B cell (primary cell): Measurements from ENCODE around the gene PALLD. TPM values are rescaled to one million over a fixed set of nuclear protein-coding genes. Genes with fewer than 3 reads are reported as not detected.

Experiments
- ATAC-seq: fragments of 200-7000 bp; cut with Tn5 transposase; one replicate; pipeline ENCODE4 v1.10.0; 2021; ENCODE audit warnings: low read depth, mild to moderate bottlenecking, moderate number of reproducible peaks, moderate library complexity
- CTCF ChIA-PET: fragments of 350-600 bp; sonication (Branson Sonifier 250); formaldehyde crosslinking; loops from one replicate; lab custom pipeline; 2021; ENCODE audit warnings: antibody characterized with exemption, inconsistent platforms; lab: Charles Lee
- POLR2A ChIA-PET: fragments of 350-600 bp; sonication (Branson Sonifier 250); formaldehyde crosslinking; loops from one replicate; lab custom pipeline; 2021; ENCODE audit warnings: antibody characterized with exemption; lab: Charles Lee
- DNase-seq: peaks from one replicate; pipeline ENCODE4 v3.0.0; 2013
- H2AFZ ChIP-seq: 2 replicates; pipeline ENCODE4 v1.6.1; 2012; ENCODE audit warnings: mild to moderate bottlenecking, low read depth, low read length; ENCODE audit not compliant: insufficient read depth, poor library complexity, severe bottlenecking
- H3K27ac ChIP-seq, 2 donors: 1 replicate in 1 of 2; 2 replicates in 1 of 2; pipeline ENCODE4 v1.5.1; 2012 to 2013; ENCODE audit warnings: low read length in 2 of 2, mild to moderate bottlenecking in 2 of 2, moderate library complexity in 1 of 2
- H3K27me3 ChIP-seq, 4 experiments: fragments of 200-600 bp in 1 of 4; sonication (generic) in 1 of 4; replicated peaks in 1 of 4; 1 replicate in 2 of 4; 2 replicates in 2 of 4; pipeline versions ENCODE4 v1.6.1 to v1.7.0; 2013 to 2016; ENCODE audit warnings: low read length in 3 of 4, mild to moderate bottlenecking in 2 of 4, mixed read lengths in 1 of 4, moderate library complexity in 1 of 4; ENCODE audit not compliant: insufficient read depth in 4 of 4, control insufficient read depth in 3 of 4; ENCODE audit errors: control extremely low read depth in 1 of 4
- H3K36me3 ChIP-seq, 2 experiments: replicated peaks in 1 of 2; 1 replicate in 1 of 2; 2 replicates in 1 of 2; pipeline versions ENCODE4 v1.6.1 to v1.7.1; 2013; ENCODE audit warnings: low read length in 1 of 2; ENCODE audit not compliant: insufficient read depth in 2 of 2, control insufficient read depth in 1 of 2; ENCODE audit errors: control extremely low read depth in 1 of 2, extremely low read depth in 1 of 2
- H3K4me1 ChIP-seq, 2 donors: fragments of 200-600 bp in 1 of 2; sonication (generic) in 1 of 2; 1 replicate in 1 of 2; 2 replicates in 1 of 2; pipeline versions ENCODE4 v1.5.1 to v1.6.1; 2013 to 2017; ENCODE audit warnings: low read length in 2 of 2; ENCODE audit not compliant: control insufficient read depth in 2 of 2, insufficient read depth in 2 of 2
- H3K4me2 ChIP-seq: replicated peaks from 2 replicates; pipeline ENCODE3; 2012; ENCODE audit warnings: mild to moderate bottlenecking, low read depth, low read length; ENCODE audit not compliant: poor library complexity, severe bottlenecking
- H3K4me3 ChIP-seq, 5 experiments: fragments of 200-600 bp in 1 of 5; sonication (generic) in 1 of 5; 1 replicate in 3 of 5; 2 replicates in 2 of 5; pipeline versions ENCODE4 v1.5.1 to v1.7.0; 2011 to 2016; ENCODE audit warnings: low read length in 4 of 5, mild to moderate bottlenecking in 4 of 5, low read depth in 2 of 5, control low read depth in 1 of 5, moderate library complexity in 1 of 5; ENCODE audit not compliant: insufficient read depth in 1 of 5; ENCODE audit errors: control extremely low read depth in 1 of 5, extremely low read depth in 1 of 5
- H3K79me2 ChIP-seq: fragments of 200-600 bp; sonication (generic); one replicate; pipeline ENCODE4 v1.6.0; 2016; ENCODE audit warnings: low read length; ENCODE audit not compliant: control insufficient read depth, insufficient read depth
- H3K9ac ChIP-seq: fragments of 200-600 bp; sonication (generic); 2 replicates; pipeline ENCODE4 v1.6.1; 2017; ENCODE audit warnings: mild to moderate bottlenecking, low read length, moderate library complexity
- H3K9me3 ChIP-seq, 3 donors: one replicate each; pipeline versions ENCODE4 v1.6.1 to v1.7.1; 2013; ENCODE audit warnings: low read length in 2 of 3; ENCODE audit not compliant: control insufficient read depth in 2 of 3, insufficient read depth in 1 of 3; ENCODE audit errors: control extremely low read depth in 1 of 3
- H4K20me1 ChIP-seq: 2 replicates; pipeline ENCODE4 v1.6.0; 2012; ENCODE audit warnings: mild to moderate bottlenecking, low read length; ENCODE audit not compliant: insufficient read depth, control insufficient read depth, poor library complexity, severe bottlenecking
- H3K27ac Mint-ChIP-seq: one replicate; pipeline ENCODE4 v1.8.0; 2021; ENCODE audit warnings: mixed read lengths
- H3K27me3 Mint-ChIP-seq: one replicate; pipeline ENCODE4 v1.8.0; 2021; ENCODE audit warnings: mixed read lengths
- H3K4me1 Mint-ChIP-seq: one replicate; pipeline ENCODE4 v1.8.0; 2021; ENCODE audit warnings: mixed read lengths
- H3K4me3 Mint-ChIP-seq: one replicate; pipeline ENCODE4 v1.8.0; 2021; ENCODE audit warnings: mixed read lengths
- H3K9me3 Mint-ChIP-seq: one replicate; pipeline ENCODE4 v1.8.0; 2022; ENCODE audit warnings: mixed read lengths; ENCODE audit not compliant: insufficient read depth
- EZH2 ChIP-seq: IDR thresholded peaks from 2 replicates; pipeline ENCODE4 v1.6.1; 2012; ENCODE audit warnings: borderline replicate concordance, low read depth, mild to moderate bottlenecking, moderate library complexity, low read length; ENCODE audit not compliant: insufficient read depth, poor library complexity, severe bottlenecking
- WGBS: methylation state at CpG from one replicate; pipeline ENCODE4 v1.1.5; 2013; ENCODE audit warnings: missing lambda C conversion rate; ENCODE audit not compliant: insufficient coverage; 5-methylcytosine and 5-hydroxymethylcytosine counted together
- intact Hi-C: fragments of 100-400 bp; cut with micrococcal nuclease; formaldehyde crosslinking; loops from one replicate; pipeline ENCODE4 v1.10.0; 2022
- polyA plus RNA-seq: library from polyadenylated mRNA; depleted of rRNA; stranded (reverse); fragments of >200 nt; gene quantifications from 2 replicates; pipeline ENCODE4 v1.2.3, GENCODE V29; 2012
- total RNA-seq, 2 donors: library from RNA; stranded (reverse); fragments of 120-200 nt in 1 of 2; gene quantifications; 1 replicate in 1 of 2; 2 replicates in 1 of 2; pipeline versions ENCODE4 v1.2.3 to v1.2.4, GENCODE V29; 2013 to 2022
- TF ChIP-seq, protein P1 (sequence below): fragments of 200-600 bp; IDR thresholded peaks from one replicate; pipeline ENCODE4 v1.8.0; 2022; ENCODE audit warnings: antibody characterized with exemption, mild to moderate bottlenecking

Gene PALLD
- total and polyA plus RNA-seq, 2 donors (not counting 1 experiment from before 2014, with no cell fraction given), result 0.63 to 0.71 TPM

DNA sequence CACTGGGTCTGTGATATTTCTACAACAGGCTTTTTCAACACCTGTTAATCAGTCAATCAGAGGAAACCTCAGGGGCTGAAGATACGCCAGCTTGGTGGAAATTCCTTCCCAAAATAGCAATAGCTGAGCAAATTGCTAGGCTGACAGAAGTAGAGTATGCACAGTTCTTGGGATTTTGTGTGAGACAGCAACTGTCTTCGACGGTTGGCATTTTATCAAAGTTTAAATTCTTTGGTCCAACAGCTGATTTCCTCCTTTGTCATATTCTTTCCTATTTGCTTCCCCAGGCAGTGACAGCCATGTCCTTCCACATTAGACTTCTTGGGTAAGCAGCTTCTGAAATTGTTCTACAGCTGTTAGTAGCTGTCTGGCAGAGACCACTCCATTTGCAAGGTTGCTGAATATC is 8.0 kb upstream of the PALLD start:
- no peak overlapping the region for H3K27ac ChIP-seq
- no peaks in the 10 kb centered on the region for H3K9me3 Mint-ChIP-seq
- H3K27me3 ChIP-seq, result peaks cover 0 to 8% (median 6%) of the 10 kb centered on the region in 4 experiments
- H3K9me3 ChIP-seq, result peaks cover 0 to 1% (median 0%) of the 10 kb centered on the region in 3 donors
- no peak overlapping the region for H3K4me2 ChIP-seq
- no peak overlapping the region for H3K4me3 ChIP-seq
- no peaks in the 10 kb centered on the region for H3K79me2 ChIP-seq
- no peak overlapping the region for H3K9ac ChIP-seq
- H3K36me3 ChIP-seq, result no peaks in the 10 kb centered on the region
- no peaks in the 10 kb centered on the region for H3K4me1 Mint-ChIP-seq
- H3K4me1 ChIP-seq, result no peaks in the 10 kb centered on the region
- CTCF ChIA-PET, result no interaction called here
- H2AFZ ChIP-seq, result no peak overlapping the region
- POLR2A ChIA-PET, result no interaction called here
- H3K4me3 Mint-ChIP-seq, result no peak overlapping the region
- TF ChIP-seq, protein P1, sequence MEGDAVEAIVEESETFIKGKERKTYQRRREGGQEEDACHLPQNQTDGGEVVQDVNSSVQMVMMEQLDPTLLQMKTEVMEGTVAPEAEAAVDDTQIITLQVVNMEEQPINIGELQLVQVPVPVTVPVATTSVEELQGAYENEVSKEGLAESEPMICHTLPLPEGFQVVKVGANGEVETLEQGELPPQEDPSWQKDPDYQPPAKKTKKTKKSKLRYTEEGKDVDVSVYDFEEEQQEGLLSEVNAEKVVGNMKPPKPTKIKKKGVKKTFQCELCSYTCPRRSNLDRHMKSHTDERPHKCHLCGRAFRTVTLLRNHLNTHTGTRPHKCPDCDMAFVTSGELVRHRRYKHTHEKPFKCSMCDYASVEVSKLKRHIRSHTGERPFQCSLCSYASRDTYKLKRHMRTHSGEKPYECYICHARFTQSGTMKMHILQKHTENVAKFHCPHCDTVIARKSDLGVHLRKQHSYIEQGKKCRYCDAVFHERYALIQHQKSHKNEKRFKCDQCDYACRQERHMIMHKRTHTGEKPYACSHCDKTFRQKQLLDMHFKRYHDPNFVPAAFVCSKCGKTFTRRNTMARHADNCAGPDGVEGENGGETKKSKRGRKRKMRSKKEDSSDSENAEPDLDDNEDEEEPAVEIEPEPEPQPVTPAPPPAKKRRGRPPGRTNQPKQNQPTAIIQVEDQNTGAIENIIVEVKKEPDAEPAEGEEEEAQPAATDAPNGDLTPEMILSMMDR, result no peak
- no peak for TF ChIP-seq EZH2
- DNase-seq (no peak), ATAC-seq (no peak)
- 20% methylated on average over 3 of the region's 3 CpGs for WGBS
- no peak overlapping the region for H3K27ac Mint-ChIP-seq
- H4K20me1 ChIP-seq, result no peaks in the 10 kb centered on the region
- intact Hi-C loops, result no loop called here
- H3K27me3 Mint-ChIP-seq, result peaks cover 42% of the 10 kb centered on the region

DNA sequence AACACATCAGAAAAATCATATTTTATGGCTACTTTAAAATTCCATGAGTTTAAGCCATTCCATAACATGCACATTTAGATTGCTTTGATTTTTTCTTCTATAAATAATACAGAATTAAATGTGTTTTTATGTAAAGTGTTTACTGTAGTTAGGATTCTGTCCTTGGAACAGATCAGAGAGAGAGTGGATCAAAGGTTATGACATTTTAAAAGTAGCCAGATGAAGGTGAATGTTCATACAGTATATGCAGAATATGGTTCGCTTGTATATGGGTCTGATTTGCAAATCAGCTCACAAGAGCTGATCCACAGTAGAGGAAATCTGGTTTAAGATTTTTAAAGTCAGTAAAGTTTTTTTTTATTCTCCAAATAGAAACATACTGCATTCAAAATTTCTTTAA is 7.2 kb upstream of the PALLD start:
- CTCF ChIA-PET, result no interaction called here
- no peaks in the 10 kb centered on the region for H3K9me3 Mint-ChIP-seq

More for the DNA sequence above, 7.2 kb upstream of the PALLD start:
- no peak for DNase-seq
- Histone ChIP-seq H4K20me1 (no peaks in the 10 kb centered on the region), H3K27me3 (peaks cover 0 to 8% (median 6%) of the 10 kb centered on the region in 4 experiments), H3K79me2 (no peaks in the 10 kb centered on the region), H3K4me2 (no peak overlapping the region), H3K4me1 (no peaks in the 10 kb centered on the region), H3K9ac (no peak overlapping the region), H3K9me3 (peaks cover 0 to 1% (median 0%) of the 10 kb centered on the region in 3 donors), H2AFZ (no peak overlapping the region), H3K27ac (no peak overlapping the region), H3K36me3 (no peaks in the 10 kb centered on the region), H3K4me3 (no peak overlapping the region)
- Mint-ChIP-seq H3K4me3 (no peak overlapping the region), H3K4me1 (no peaks in the 10 kb centered on the region), H3K27ac (no peak overlapping the region), H3K27me3 (peaks cover 43% of the 10 kb centered on the region)
- POLR2A ChIA-PET, result no interaction called here
- no peak for ATAC-seq
- no peak for TF ChIP-seq EZH2
- TF ChIP-seq, protein P1, result no peak
- intact Hi-C loops, result no loop called here
- 100% methylated on average over 1 of the region's 1 CpG for WGBS
